HG03280 (cell line): ENCODE measurements around the gene PLSCR4.
"Not testable (repeated sequence)": the region's sequence is repeated elsewhere in the genome, so short reads cannot be mapped to it uniquely, and the experiment has no call there.

Experiments used
- ATAC-seq: cut with Tn5 transposase; IDR thresholded peaks from one replicate; pipeline ENCODE4 v1.9.1; 2021; ENCODE audit warnings: mild to moderate bottlenecking, moderate library complexity; ENCODE audit not compliant: unreplicated experiment

PLSCR4 gene, protein sequence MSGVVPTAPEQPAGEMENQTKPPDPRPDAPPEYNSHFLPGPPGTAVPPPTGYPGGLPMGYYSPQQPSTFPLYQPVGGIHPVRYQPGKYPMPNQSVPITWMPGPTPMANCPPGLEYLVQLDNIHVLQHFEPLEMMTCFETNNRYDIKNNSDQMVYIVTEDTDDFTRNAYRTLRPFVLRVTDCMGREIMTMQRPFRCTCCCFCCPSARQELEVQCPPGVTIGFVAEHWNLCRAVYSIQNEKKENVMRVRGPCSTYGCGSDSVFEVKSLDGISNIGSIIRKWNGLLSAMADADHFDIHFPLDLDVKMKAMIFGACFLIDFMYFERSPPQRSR

GRCh38 chr3:146250449-146251382, at the start of gene PLSCR4:
Gene PLSCR4 (minus strand): TSS chr3:146251105. CDS start chr3:146222071, 29,034 bp downstream.
- peak; percentile 72 for ATAC-seq

DNA sequence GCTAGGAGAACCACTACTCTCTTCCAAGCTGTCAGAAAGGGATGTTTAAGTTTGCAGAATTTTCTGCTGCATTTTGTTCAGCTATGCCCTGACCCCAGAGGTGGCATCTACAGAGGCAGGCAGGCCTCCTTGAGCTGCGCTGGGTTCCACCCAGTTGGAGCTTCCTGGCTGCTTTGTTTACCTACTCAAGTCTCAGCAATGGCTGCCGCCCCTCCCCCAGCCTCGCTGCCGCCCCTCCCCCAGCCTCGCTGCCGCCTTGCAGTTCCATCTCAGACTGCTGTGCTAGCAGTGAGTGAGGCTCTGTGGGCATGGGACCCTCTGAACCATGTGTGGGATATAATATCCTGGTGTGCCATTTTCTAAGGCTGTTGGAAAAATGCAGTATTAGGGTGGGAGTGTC, 42.5 kb upstream of the PLSCR4 start:
- not testable (repeated sequence) for ATAC-seq

DNA sequence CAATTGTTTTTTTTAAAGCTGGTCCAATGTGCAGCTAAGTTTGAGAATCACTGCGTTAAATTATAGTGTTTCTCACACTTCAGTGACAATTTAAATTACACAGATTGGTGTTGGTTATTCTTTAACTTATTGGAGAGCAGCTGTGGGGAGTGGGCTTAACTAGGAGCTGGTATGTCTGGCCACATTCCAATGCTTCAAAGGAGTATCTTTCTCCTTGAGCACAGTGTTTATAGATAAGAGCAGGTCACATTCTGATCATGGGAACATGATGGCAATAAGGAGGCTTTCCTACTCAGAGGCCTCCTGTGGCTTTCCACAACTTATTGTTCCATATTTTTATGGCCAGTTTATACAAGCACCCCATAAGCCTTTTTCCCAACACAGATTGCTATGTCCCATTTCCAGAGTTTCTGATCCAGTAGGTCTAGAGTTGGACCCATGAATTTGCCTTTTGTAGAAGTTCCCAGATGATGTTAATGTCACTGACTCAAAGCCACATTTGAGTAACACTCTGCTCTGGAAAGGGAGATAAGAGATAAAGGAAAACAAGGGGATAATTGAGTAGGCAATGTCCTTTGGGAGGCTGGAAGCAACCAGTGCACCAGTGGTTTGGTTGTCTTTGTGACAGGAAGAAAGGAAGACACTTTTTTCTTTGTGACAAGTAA, 33.0 kb upstream of the PLSCR4 start:
- ATAC-seq, result no peak

DNA sequence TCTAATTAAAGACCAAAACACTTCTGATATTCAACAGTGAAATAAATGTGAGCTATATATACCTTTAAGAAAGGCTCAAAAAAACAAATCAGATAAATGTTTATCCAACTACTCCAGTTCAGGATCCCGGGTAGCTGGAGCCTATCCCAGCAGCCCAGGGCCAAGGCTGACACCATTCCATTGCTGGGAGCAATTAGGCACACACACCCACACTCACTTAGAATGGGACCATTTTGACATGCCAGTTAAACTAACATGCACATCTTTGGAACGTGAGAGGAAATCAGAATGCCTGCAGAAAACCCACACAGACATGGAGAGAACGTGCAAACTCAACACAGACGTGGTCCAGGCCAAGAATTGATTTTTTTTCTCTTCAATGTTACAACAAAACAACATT, 30.0 kb upstream of the PLSCR4 start:
- no peak for ATAC-seq

- no peak for ATAC-seq
These were observed 29.0 kb upstream of the PLSCR4 start for GRCh38 chr3:146279951-146280350.

- no peak for ATAC-seq
These were observed 28.1 kb upstream of the PLSCR4 start for GRCh38 chr3:146279013-146279412.

DNA sequence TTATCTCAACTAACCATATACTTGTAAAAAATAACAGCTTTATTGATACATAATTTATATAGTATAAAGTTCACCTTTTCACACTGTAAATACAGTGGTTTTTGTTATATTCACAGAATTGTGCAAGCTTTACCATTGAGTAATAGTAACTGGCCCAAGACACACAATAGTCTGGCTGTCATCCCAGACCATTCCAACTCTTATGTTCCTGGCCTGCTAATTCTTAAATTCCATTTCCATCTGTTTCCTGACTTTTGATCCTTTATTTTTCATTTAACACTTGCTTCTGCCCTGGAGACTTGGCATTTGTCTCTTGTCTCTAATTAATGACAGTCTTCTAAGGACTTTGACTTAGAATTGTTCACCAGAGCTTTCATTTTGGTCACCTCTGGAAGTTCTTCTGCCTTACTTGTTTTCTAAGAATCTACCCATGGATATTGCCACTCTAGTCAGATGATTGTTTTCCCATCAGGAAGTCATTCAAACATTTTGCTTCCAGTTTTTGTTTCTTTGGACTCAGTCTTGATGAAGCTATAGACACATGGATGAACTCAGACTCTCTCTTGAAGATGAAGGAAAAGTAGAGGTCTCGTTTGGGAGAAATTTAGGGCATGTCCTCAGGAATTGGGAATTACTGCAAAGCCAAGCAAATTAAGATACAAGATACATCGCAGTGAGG, 27.2 kb upstream of the PLSCR4 start:
- no peak for ATAC-seq

DNA sequence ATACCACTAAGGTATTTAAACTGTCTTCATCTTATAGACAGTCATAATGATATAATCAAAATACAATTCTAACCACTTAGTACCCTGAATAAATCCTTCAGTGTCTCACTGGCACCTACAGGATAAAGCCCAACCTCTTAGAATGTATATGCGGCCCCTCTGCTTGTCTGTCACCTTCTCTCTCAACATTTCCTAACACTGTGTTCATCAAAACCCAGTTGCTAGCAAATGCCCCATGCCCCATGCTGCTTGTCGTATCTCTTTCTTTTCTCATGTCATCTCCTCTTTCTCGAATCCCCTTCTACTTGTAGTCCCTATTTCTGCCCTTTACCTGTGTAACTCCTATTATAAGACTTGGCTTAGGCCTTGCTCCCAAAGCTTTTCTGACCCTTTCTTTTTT, 24.6 kb upstream of the PLSCR4 start:
- no peak for ATAC-seq

- no peak for ATAC-seq
These were observed 23.9 kb upstream of the PLSCR4 start for GRCh38 chr3:146274833-146275232.

DNA sequence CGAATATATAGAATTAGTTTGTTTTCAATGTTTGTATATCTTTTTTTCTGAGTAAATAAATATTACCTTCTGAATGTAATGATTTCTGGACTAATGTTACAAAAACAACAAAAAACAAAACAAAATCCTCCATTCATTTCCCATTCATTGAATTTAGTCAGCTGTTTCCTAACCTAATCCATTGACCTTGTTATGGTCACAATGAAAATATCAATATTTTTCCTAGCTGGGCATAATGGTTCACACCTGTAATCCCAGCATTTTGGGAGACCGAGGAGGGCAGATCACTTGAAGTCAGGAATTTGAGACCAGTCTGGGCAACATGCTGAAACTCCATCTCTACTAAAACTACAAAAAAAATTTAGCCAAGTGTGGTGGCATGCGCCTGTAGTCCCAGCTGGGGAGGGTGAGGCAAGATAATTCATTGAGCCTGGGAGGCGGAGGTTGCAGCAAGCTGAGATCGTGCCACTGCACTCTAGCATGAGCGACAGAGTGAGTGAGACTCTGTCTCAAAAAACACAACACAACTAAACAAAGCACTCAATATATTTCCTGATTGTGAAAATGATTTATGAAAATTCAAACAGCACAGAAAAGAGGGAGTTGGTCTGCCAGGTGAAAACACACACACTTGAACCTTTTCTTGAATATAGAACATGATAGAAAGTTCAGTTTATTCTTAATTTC, 23.0 kb upstream of the PLSCR4 start:
- no peak for ATAC-seq

- no peak for ATAC-seq
These were observed 20.3 kb upstream of the PLSCR4 start for GRCh38 chr3:146271180-146271579.

GRCh38 chr3:146269271-146269670, 18.4 kb upstream of the PLSCR4 start:
- no peak for ATAC-seq

GRCh38 chr3:146268535-146269219, 17.8 kb upstream of the PLSCR4 start:
- ATAC-seq, result no peak

DNA sequence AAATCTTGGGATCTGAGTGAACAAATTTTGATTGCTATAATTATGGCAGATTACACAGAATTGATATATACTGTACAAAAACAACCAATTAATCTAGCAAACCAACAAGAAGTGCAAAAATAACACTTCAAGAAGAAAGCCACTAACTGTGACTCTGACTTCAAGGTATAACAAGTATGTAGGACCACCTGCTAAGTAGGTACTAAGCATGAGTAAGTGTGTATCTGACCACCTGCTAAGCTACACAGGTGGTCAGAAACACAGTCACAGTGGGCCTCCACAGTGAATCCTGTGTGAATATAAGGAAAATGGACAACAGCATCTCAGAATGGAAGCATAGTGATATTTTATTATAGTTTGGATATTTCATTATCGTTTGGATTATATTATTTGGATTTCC, 14.8 kb upstream of the PLSCR4 start:
- no peak for ATAC-seq

DNA sequence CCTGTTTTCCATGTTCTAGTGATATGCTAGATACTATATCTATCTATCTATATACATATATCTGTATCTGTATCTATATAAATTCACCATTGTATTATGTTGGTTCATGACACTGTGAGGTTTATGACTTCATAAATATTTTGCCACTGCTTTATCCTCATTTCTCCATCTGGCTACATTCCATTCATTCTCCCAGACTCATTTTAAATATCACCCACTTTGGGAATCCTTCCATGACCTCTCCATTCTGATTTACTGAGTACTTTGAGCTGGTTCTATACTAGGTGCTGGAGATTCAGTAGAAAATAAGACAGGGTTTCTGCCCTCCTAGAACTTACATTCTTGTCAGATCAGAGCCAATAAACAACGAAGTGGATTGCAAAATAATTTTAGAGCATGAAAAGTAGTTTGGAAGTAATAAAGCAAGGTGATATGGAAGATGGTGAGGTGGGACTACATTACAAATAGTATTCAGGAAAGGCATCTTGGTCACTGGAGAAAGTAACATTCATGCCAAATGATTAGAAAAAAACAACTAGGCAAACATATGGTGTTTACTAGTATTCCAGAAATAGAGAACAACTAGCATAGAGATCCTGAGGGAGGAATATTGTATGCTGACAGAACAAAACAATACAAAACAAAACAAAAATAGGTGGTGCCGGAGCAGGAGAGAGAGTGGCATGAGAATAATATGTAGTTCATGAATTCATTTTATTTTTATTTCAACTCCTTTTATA, 11.6 kb upstream of the PLSCR4 start:
- ATAC-seq, result no peak

DNA sequence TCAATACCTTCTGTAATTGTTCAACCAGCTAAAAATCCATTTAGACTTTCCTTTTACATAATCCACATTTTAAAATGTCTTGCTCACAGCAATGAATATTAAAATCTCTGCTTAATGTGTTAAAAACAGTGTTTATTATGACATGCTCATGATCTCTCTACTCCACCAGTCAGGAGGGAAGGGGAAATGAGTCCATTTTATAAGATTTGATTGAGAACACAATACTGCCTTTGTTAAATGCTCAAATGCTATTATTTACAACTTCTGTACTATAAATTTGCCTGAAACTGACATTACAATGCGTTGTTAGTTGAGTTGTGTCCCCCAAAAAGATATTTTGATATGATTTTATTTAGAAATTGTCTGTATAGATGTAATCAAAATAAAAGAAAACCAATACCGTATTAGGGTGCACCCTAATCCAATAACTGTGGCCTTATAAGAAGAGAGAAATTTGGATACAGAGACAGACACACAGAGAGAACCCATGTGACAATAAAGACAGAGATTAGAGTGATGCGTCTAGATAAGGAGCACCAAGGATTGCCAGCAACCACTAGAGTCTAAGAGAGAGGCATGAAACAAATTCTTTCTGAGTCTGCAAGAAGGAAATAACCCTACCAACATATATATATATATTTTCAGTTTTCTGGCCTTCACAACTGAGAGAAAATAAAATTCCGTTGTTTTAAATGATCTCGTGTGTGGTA, 9.1 kb upstream of the PLSCR4 start:
- ATAC-seq, result no peak

- ATAC-seq, result no peak
These were observed 6.1 kb upstream of the PLSCR4 start for GRCh38 chr3:146256851-146257486.

DNA sequence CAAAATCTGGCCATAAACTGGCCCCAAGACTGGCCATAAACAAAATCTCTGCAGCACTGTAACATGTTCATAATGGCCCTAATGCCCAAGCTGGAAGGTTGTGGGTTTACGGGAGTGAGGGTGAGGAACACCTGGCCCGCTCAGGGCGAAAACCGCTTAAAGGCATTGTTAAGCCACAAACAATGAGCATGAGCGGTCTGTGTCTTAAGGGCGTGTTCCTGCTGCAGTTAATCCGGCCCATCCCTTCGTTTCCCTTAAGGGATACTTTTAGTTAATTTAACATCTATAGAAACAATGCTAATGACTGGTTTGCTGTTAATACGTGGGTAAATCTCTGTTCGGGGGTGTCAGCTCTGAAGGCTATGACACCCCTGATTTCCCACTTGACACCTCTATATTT, 1.5 kb upstream of the PLSCR4 start:
- ATAC-seq, result not testable (repeated sequence)
